Adipocyte (in vitro differentiated cells): ENCODE results near the gene VAT1L.

Experiments used
- DNase-seq: peaks from one replicate; pipeline ENCODE4 v3.0.0-alpha.2; 2015; ENCODE audit warnings: low read depth
- H3K27me3 ChIP-seq: replicated peaks from 2 replicates; pipeline ENCODE4 v1.7.0; 2013; ENCODE audit warnings: mild to moderate bottlenecking, low read length, moderate library complexity; ENCODE audit not compliant: control insufficient read depth, insufficient read depth
- H3K36me3 ChIP-seq: 2 replicates; pipeline ENCODE4 v1.7.0; 2013; ENCODE audit warnings: low read length, mild to moderate bottlenecking, moderate library complexity; ENCODE audit not compliant: control insufficient read depth, insufficient read depth, severe bottlenecking
- H3K4me1 ChIP-seq: 2 replicates; pipeline ENCODE4 v1.7.0; 2013; ENCODE audit warnings: mild to moderate bottlenecking, low read length, moderate library complexity; ENCODE audit not compliant: control insufficient read depth, insufficient read depth
- H3K4me3 ChIP-seq: 2 replicates; pipeline ENCODE4 v1.7.0; 2013; ENCODE audit warnings: mild to moderate bottlenecking, low read length, moderate library complexity
- H3K9ac ChIP-seq: 2 replicates; pipeline ENCODE4 v1.7.0; 2013; ENCODE audit warnings: mild to moderate bottlenecking, low read length, moderate library complexity
- H3K9me3 ChIP-seq: 2 replicates; pipeline ENCODE4 v1.7.0; 2013; ENCODE audit warnings: mild to moderate bottlenecking, low read length, moderate library complexity; ENCODE audit not compliant: control insufficient read depth

The VAT1L gene

DNA sequence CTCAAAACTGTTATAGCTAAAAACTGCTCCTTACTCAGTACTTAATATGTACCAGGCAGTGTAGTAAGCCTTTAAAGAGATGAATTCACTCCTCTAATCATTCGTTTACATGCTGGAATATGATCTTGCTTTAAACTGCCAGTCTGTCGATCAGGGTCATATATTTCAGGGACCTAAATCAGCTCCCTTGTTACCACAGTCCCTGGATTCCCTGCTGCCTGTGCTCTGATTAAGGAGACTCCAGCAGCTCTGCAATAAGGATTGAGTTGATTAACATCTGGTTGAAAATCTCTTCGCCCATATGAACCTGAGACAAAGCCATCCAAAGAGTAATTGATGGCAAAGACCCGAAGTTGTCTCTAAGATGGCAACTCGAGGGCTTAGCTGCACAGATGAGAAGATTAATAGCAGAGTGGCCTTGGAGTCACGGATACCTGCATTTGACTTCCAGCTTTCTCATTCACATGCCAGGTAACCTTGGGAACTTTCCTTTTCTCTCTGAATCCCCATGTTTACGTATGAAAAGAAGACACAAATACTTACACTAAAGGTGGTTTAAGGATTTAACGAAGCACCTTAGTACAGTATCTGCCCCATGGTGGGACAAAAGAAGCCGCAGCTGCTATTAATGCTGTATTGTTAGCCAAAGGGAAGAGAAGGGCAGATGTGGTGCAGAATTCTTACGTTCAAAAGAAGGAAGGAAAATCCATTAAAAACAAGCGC is 68.2 kb downstream of the VAT1L start:
- no peak for DNase-seq

DNA sequence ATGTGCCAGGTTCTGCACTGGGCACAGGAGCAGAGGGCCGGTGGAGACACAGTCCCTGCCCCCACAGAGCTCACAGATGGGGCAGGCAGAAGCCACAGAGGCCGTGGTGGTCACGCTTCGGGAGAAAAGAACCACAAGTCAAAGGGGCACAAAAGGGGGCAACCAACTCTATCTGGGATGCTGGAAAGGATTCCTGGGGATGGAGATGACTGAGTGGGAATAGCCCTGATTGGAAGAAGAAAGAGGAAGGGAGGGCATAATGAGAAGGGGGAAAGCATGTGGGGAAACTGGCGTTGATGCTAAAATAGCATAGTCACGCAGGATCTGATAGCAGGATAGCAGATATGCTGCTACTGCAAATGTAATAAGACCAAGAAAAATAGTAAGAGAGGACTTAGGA is 69.7 kb downstream of the VAT1L start:
- H3K9me3 ChIP-seq = no peaks in the 10 kb centered on the region

More for the DNA sequence above, 68.2 kb downstream of the VAT1L start:
- no peaks in the 10 kb centered on the region for H3K9me3 ChIP-seq
- H3K9ac ChIP-seq = no peak overlapping the region
- H3K4me1 ChIP-seq = no peaks in the 10 kb centered on the region
- no peak overlapping the region for H3K4me3 ChIP-seq
- H3K27me3 ChIP-seq = peaks cover 12% of the 10 kb centered on the region
- no peaks in the 10 kb centered on the region for H3K36me3 ChIP-seq

GRCh38 chr16:77859493-77860232 is 71.3 kb downstream of the VAT1L start:
- Histone ChIP-seq H3K9ac (no peak overlapping the region), H3K27me3 (peaks cover 18% of the 10 kb centered on the region), H3K36me3 (no peaks in the 10 kb centered on the region), H3K4me3 (no peak overlapping the region), H3K4me1 (no peaks in the 10 kb centered on the region), H3K9me3 (no peaks in the 10 kb centered on the region)
- no peak for DNase-seq

More for the DNA sequence above, 69.7 kb downstream of the VAT1L start:
- Histone ChIP-seq H3K36me3 (no peaks in the 10 kb centered on the region), H3K4me1 (no peaks in the 10 kb centered on the region), H3K27me3 (peaks cover 12% of the 10 kb centered on the region), H3K4me3 (no peak overlapping the region), H3K9ac (no peak overlapping the region)
- DNase-seq = no peak

DNA sequence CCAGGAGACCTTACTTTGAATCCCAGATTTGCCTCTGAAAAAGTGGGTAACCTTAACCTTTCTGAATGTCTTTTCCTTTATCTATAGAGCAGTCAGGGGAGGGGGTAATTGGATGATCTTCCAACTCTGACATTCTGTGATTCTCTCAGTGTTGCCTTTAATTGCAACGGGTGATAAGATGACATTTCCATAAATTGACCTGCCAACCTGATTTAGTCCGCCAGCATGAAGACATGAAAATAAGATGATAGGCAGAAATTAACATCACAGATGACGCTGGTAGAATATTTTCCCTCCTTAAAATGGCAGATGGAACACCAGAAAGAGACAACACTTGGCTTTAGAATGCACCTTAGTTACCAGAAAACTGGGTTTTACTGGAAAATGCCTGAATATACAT is 72.6 kb downstream of the VAT1L start:
- DNase-seq = no peak
- Histone ChIP-seq H3K9me3 (no peaks in the 10 kb centered on the region), H3K36me3 (no peaks in the 10 kb centered on the region), H3K27me3 (peaks cover 17% of the 10 kb centered on the region), H3K9ac (no peak overlapping the region), H3K4me1 (no peaks in the 10 kb centered on the region), H3K4me3 (no peak overlapping the region)

DNA sequence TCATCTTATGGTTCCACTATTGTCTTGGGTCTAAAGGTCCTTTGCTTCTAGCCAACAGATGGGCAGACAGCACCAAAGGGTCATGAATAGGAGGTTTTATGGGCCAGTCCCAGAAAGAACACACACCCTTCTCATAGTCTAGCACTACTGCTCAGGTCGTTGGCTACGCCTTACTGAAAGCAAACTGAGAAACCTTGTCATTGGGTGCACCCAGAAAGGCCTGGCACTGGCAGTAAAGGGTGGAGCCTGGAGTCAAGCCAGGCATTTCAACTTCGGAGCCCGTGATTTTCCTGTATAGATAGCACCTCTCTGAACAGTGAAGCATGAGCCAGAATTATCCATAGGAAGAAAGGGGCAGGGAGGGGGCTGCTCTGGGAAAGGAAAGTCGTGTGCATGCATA is 74.9 kb downstream of the VAT1L start:
- H3K27me3 ChIP-seq = peaks cover 6% of the 10 kb centered on the region
- DNase-seq = no peak
- H3K36me3 ChIP-seq = no peaks in the 10 kb centered on the region
- H3K9me3 ChIP-seq = no peaks in the 10 kb centered on the region
- H3K4me3 ChIP-seq = no peak overlapping the region
- H3K4me1 ChIP-seq = no peaks in the 10 kb centered on the region
- H3K9ac ChIP-seq = no peak overlapping the region

DNA sequence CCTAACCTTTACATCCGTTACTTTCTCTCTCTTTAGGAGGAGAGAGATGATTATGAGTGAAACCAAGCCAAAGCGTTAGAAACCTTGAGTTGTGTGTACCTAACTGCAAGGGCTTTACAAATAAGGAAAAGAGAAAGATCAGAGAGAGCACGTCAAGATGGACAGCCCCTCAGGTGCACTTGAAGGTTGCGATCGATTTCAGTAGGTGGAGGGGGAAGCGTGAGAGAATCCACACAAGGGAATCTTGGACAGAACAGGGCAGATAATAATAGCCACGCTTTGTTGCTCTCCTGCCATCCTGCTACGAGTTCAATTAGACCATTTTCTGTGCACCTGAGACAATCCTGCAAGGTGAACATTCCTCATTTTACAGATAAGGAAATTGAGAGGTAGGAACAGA is 78.4 kb downstream of the VAT1L start:
- Histone ChIP-seq H3K4me3 (no peak overlapping the region), H3K27me3 (peaks cover 6% of the 10 kb centered on the region), H3K4me1 (peaks cover 3% of the 10 kb centered on the region), H3K9ac (no peak overlapping the region), H3K36me3 (no peaks in the 10 kb centered on the region), H3K9me3 (no peaks in the 10 kb centered on the region)
- no peak for DNase-seq

DNA sequence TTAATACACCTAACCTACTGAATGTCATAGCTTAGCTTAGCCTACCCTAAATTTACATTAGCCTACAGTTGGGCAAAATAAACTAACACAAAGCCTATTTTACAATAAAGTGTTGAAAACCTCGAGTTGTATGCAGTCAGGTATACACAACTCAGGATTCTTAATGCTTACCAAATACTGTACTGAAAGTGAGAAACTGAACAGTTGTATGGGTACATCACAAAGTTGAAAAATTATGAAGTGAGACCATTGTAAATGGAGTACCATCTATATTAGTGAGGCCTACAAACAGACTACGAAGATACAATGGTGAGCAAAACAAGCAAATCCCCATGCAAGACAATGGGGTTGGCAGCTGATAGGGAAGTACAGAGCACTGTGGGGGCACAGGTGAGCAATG is 79.7 kb downstream of the VAT1L start:
- H3K27me3 ChIP-seq = peaks cover 6% of the 10 kb centered on the region
- H3K9ac ChIP-seq = no peak overlapping the region
- peaks cover 3% of the 10 kb centered on the region for H3K4me1 ChIP-seq
- no peaks in the 10 kb centered on the region for H3K9me3 ChIP-seq
- DNase-seq = no peak
- no peaks in the 10 kb centered on the region for H3K36me3 ChIP-seq
- no peak overlapping the region for H3K4me3 ChIP-seq

DNA sequence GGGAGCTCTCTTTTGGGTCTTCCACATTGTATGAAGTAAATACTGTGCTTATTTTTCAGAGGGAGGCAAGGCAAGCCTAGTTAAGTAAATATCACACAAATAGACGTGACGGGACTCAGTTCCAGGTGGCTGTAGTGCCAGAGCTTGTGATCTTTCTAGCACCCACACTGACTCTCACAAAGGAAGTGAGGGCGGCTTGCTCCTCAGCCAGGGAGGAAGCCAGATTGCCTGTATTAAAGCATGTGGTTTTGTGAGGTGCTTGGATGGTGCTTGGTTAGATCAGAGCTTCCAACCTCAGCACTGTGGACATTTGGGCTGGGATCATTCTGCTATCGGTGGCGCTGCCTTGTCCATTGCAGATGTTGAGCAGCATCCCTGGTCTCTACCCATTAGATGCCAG is 80.1 kb downstream of the VAT1L start:
- H3K4me3 ChIP-seq = no peak overlapping the region
- DNase-seq = no peak
- H3K4me1 ChIP-seq = peaks cover 3% of the 10 kb centered on the region
- no peak overlapping the region for H3K9ac ChIP-seq
- no peaks in the 10 kb centered on the region for H3K9me3 ChIP-seq
- peaks cover 3% of the 10 kb centered on the region for H3K27me3 ChIP-seq
- H3K36me3 ChIP-seq = no peaks in the 10 kb centered on the region

DNA sequence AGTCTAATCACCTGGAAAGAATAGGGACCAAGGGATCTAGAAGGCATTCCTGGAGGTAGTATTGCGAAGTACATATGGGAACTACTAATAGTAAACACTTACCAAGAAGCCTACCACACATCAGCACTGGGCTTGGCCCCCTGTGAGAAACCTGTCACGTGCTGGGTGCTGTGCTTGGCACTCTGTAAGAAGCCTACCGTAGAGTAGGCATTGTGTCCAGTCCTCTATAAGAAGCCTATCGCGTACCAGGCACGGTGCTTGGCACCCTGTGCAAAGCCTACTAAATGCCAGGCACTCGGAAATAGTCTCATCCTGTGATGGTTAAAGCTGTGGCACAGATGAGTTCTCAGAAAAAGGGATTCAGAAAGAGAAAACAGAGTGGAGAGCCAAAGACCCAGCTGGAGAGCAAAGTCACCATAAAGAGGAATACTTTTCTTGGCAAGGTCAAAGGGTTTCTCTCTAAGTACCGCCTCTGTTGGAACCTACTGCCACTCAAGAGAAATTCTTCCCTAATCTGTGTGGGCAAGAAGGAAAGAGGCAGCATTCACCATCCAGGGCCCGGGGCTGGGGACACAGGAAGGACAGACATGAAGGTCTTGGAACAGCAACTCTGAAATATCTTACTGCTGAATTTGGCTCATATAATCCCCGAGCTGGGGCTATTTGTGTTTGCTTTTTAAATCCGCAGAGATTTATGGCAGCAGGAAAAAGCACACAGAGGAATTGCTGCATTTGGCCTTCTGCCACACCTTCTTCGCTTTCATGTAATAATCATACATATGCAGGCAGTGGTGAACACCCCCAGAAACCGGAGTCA is 81.8 kb downstream of the VAT1L start:
- H3K36me3 ChIP-seq = no peaks in the 10 kb centered on the region

GRCh38 chr16:77871932-77872331 is 83.6 kb downstream of the VAT1L start:
- no peak overlapping the region for H3K9ac ChIP-seq
- DNase-seq = no peak
- H3K27me3 ChIP-seq = no peaks in the 10 kb centered on the region
- no peak overlapping the region for H3K4me3 ChIP-seq
- no peaks in the 10 kb centered on the region for H3K9me3 ChIP-seq
- H3K4me1 ChIP-seq = peaks cover 3% of the 10 kb centered on the region
- no peaks in the 10 kb centered on the region for H3K36me3 ChIP-seq

More for the DNA sequence above, 81.8 kb downstream of the VAT1L start:
- DNase-seq = no peak
- H3K9me3 ChIP-seq = no peaks in the 10 kb centered on the region
- H3K4me1 ChIP-seq = peaks cover 3% of the 10 kb centered on the region
- H3K27me3 ChIP-seq = no peaks in the 10 kb centered on the region
- H3K9ac ChIP-seq = no peak overlapping the region
- no peak overlapping the region for H3K4me3 ChIP-seq

DNA sequence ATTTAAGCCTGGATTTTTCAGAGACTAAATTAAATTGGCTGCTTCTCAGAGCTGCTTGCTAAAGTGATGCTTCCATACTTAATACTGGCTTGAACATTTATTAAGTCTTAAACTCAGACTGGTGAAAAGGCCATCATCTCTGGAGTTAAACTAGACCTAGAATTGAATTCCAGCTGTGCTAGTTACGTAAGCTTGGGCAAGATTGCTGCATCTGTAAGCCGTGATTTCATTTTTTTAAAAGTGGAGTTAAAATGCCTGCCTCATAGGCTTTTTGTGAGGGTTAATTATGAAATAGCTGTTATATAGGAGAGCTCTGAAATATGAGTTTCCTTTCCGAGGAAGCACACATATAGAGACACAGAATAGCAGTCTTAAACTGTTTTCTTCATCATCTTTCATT is 84.7 kb downstream of the VAT1L start:
- H3K9me3 ChIP-seq = no peaks in the 10 kb centered on the region
- no peak for DNase-seq
- H3K4me3 ChIP-seq = no peak overlapping the region
- no peaks in the 10 kb centered on the region for H3K36me3 ChIP-seq
- H3K4me1 ChIP-seq = peaks cover 3% of the 10 kb centered on the region
- H3K27me3 ChIP-seq = no peaks in the 10 kb centered on the region
- no peak overlapping the region for H3K9ac ChIP-seq
